Stimulated activated CD8-positive, alpha-beta memory T cell treated with anti-CD3 and anti-CD28 coated beads, Interleukin-4, amount 100 ng/mL, for 4 hours (primary cell): Measurements from ENCODE around the gene DPP7.
"Not testable (repeated sequence)": the region's sequence is repeated elsewhere in the genome, so short reads cannot be mapped to it uniquely, and the experiment has no call there.

Source experiments
- DNase-seq, 2 donors: peaks; one replicate each; pipeline ENCODE4 v3.0.0-alpha.2; 2020; ENCODE audit warnings: low read depth in 2 of 2, low spot score in 1 of 2

Gene DPP7

DNA sequence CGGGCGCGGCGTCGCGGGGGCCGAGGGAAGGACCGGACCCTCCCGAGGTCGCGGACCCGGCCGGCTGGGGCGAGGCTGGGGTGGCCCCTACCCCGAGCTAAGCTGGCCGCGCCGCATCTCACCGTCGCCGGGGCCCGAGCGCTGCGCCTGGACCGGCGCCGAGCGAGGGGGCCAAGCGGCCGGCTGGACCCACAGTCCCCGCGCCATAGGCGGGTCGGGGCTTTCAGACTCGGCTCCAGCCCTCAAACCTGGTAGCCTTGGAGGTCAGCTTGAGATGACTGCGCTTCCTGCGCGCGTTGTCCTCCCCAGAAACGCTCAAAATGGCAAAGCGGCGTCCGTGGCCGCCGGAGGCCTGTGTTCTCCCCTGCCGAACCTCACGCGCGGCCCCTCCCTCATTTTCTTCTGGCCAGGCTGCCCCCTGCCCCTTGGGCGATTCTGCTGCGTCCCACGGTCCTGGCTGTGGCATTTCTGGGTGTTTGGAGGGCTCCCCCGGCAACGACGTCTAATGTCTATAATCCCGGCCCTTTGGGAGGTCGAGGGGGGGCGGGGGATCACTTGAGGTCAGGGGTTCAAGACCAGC is 15.7 kb upstream of the DPP7 start:
- DNase-seq = no peak

DNA sequence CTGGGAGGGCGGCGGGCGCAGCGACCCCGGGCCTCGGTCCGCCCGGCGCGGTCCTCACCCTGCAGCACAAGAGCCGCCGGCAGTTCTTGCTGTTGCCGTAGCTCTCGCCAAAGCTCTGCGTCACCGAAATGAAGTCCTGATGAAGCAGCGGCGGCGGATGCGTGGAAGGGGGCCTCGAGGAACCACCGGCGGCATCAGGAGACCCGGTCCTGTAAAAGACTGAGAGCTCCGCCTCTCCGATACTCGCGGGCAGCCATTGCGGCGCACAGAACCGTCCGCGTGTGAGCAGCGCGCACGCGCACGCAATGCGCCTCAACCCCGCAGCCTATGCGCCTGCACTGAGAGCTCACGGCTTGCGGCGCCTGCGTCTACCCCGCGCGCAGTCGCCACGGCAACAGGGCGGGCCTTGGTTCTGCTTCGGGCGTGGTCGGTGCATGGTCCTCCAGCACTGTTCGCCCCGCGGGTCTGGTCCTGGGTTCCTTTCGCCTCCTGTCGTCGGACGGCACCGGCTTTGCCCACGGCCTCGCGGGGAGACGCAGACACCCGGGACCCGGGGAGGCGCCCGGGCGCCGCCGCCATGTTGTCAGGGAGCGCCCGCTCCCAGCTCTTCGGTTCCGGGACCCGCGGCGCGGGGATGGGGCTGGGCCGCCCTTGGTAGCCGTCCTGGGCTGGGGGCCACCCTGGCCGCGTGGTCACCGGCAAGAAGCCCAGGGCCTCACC is 15.1 kb upstream of the DPP7 start:
- DNase-seq = peak; percentile 69 to 81

DNA sequence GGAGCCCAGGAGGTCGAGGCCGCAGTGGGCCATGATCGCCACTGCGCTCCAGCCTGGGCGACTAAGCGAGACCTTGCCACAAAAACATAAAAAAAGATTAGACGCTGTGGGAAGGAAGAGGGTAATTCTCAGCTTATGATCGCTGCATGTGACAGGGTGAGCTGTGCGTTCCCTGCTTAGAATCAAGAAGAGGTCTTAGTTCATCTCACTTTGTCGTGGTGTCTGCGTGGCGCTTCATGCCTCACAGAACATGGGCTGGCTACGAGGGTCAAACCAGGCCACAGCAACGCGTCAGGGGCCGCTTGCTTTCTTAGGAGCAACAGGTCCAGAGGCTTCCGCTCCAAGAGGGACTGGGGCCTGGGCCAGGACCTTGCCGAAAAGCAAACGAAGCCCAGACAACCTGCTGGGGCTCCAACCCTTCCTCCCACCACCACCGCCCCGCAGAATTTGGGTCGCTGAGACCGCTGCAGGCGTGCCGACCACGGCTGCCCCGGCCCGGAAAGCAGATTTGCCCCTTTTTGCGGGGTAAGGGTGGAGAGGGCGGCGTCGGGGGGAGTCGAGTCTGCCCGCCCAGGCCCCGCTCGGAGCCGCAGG is 14.4 kb upstream of the DPP7 start:
- DNase-seq = no peak

DNA sequence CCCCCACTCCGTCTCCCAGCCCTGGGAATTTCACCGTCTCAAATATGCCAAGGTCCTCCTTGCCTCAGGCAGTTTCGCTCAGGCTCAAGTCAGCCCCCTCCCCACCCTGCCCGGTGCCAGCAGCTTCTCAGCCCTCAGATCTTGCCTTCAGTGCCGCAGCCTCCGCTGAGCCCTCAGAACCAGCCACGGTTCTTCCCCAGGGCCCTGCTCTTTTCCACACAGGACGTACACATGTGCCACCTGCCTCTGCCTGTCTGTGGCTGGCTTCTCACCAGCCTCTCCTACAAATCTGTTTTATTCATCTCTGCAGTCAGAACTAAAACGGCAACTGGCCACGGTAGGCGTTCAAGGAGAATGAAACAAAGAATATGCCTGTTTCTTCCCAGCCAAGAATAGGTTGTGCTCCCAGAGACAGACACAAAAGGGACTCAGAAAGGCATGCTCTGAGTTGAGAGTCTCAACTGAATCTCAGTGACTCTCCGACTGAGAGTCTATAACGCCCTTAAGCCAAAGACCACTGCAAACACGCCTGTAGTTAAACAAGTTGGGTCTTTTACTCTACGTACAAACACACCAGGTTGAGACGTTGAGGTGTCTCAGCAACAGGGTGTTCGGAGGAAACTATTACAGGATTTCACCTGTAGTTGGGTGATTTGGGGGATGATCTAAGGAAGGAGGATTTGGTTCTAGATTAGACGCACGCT is 13.8 kb upstream of the DPP7 start:
- no peak for DNase-seq

DNA sequence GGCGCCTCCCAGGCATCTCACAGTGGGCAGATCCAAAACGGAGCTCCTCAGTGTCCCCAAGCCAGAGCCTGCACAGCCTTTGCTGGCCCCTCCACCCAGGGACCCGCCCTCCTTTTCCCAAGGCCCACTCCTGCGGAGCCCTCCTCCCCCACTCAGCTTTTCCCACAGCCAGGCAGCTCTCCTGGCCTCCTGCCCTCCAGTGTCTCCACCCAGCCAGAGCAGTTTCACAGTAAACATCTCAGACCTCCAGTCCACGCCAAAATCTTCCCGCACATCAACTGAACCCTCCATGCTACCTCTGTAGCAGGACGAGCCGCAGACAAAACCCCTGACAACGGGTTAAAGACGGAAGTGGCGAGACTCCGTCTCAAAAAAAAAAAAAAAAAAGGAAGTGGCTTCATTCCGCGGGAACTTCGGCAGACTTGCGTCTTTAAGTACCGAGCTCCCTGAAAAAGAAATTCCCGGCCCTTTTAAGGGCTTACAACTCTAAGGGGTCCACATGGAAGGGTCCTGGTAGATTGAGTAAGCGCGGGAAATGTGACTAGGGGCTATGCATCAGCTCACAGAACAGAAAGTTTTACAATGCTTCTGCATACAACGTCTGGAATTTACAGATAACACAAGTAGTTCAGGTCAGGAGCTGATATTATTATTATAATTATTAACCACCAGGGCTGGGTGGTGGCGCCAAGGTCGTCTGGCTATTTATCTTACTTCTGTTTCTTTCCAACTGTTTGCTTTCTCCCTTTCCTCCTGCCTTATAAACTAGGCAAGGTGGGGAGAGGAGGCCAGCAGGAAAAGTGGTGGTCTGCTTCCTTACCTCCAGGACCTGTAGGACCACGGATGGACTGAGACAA is 13.0 kb upstream of the DPP7 start:
- no peak for DNase-seq

DNA sequence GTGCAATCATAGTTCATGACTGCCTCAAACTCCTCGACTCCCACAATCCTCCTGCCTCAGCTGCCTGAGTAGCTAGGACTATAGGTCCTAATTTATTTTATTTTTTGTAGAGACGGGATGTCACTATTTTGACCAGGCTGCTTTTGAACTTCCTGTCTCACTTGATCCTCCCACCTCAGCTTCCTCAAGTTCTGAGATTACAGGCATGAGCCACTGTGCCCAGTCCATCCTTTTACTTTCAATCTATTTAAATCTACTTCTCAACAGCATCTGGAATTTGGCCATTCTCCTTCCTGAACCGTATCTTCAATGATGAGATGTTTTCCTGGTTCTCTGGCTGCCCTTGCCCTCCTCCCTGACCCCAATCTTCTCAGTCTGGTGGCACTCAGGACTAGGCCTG is 12.3 kb upstream of the DPP7 start:
- no peak for DNase-seq

DNA sequence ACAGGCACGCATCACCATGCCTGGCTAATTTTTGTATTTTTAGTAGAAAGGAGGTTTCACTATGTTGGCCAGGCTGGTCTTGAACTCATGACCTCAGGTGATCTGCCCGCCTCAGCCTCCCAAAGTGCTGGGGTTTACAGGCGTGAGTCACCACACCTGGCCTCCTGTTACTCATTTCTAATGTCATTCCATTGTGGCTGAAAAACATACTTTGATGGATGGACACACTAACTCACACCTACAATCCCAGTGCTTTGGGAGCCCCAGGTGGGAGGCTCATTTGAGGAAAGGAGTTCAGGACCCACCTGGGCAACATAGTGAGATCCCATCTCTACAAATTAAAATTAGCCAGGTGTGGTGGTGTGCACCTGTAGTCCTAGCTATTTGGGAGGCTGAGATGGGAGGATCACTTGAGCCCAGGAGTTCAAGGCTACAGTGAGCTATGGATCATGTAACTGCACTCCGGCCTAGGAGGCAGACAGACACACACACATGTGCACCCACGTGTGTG is 9.5 kb upstream of the DPP7 start:
- not testable (repeated sequence) for DNase-seq

DNA sequence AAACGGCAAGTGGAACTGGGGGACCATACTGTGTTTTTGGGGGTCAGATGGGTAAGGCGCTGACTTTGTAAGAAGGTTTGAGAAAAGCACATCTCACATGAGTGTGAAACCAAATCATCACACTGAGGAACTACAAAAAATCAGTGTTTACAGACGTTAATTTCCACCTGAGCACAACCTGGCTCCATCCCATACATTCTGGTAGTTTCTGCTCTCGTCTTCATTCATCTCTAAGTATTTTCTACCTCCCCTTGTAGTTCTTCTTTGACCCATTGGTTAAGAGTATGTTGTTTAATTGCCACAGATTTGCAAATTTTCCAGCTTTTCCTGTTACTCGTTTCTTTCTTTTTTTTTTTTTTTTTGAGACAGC is 8.9 kb upstream of the DPP7 start:
- DNase-seq = no peak

DNA sequence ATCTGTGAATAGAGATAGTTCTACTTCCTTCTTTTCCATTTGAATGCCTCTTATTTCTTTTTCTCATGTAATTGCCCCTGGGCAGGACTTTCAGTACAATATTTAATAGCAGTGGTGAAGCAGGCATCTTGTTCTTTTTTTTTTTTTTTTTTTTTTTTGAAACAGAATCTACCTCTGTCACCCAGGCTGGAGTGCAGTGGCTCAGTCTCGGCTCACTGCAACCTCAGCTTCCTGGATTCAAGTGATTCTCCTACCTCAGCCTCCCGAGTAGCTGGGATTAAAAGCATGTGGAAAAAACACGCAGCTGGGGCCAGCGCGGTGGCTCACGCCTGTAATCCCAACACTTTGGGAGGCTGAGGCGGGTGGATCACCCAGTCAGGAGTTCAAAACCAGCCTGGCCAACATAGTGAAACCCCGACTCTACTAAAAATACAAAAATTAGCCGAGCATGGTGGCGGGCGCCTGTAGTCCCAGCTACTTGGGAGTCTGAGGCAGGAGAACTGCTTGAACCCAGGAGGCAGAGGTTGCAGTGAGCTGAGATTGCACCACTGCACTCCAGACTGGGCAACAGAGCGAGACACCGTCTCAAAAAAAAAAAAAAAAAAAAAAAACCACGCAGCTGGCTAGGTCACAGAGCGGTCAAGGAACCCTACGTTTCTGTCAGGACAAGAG is 8.4 kb upstream of the DPP7 start:
- DNase-seq = not testable (repeated sequence)

DNA sequence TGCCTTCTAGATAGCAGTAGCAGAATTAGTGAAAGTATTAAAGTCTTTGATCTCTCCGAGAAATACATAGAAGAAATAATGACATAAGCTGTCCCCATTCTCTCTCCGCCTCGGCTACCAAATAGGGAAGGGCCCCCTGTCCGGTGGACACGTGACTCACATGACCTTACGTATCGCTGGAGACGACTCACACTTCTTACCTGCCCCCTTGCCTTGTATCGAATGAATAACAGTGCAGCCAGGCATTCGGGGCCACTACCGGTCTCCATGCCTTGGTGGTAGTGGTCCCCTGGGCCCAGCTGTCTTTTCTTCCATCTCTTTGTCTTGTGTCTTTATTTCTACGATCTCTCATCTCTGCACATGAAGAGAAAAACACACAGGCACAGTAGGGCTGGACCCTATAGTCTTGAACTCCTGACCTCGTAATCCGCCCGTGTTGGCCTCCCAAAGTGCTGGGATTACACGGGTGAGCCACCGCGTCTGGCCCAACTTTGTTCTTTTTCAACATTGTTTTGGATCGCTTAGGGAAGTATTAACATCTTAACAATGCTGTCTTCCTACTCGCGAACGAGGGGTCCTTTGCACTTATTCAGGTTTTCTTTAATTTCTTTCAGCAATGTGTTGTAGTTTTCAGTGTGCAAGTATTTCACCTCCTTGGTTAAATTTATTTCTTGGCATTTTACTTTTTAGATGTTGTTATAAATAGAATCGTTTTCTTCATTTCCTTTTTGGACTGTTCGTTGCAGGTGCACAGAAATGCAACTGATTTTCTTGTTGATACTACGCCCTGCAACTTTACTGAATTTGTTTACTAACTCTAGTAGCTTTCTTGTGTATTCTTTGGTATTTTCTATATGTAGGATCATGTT is 7.6 kb upstream of the DPP7 start:
- not testable (repeated sequence) for DNase-seq

DNA sequence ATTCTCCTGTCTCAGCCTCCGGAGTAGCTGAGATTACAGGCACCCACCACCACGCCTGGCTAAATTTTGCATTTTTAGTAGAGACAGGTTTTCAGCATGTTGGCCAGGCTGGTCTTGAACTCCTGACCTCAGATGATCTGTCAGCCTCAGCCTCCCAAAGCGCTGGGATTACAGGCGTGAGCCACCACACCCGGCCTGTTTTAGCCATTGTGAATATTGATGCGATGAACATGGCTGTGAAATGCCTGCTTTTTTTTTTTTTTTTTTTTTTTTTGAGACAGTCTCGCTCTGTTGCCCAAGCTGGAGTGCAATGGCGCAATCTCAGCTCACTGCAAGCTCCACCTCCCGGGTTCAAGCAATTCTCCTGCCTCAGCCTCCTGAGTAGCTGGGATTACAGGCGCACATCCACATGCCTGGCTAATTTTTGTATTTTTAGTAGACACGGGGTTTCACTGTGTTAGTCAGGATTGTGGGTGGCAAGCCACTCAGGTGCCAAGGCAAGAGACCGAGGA is 3.6 kb upstream of the DPP7 start:
- not testable (repeated sequence) for DNase-seq

DNA sequence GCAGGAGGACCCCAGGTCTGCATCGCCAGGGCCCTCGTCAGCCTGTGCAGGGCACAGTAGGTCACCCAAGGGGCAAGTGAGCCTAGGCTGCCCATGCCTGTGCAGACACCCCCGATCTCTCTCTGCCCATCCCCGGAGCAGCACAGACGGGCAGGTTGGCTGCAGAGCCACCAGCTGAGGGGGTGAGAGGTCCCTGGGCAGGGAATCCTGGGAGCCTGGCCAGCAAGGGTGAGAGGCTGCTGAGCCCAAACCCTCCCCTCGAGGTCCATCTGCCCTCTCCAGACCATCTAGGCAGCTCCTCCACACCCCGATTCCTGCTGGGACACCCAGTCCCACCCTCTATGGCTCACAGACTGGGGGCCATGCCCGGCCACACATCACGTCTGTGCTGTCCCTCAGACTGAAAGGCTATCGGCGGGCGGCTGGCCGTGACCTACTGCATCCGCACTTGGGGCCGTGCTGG is 2.8 kb upstream of the DPP7 start:
- DNase-seq = no peak

DNA sequence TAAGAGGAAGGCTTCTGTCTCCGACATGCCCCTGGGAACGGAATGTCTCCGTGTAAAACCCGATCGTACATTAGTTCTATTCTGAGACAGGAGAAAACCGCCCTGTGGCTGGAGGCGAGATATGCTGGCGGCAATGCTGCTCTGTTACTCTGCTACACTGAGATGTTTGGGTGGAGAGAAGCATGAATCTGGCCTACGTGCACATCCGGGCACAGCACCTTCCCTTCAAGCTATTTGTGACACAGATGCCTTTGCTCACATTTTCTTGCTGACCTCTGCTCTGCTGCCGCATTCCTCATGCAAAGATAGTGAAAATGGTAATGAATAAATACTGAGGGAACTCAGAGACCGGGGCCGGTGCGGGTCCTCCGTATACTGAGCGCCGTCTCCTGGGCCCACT is 2.2 kb upstream of the DPP7 start:
- DNase-seq = no peak

DNA sequence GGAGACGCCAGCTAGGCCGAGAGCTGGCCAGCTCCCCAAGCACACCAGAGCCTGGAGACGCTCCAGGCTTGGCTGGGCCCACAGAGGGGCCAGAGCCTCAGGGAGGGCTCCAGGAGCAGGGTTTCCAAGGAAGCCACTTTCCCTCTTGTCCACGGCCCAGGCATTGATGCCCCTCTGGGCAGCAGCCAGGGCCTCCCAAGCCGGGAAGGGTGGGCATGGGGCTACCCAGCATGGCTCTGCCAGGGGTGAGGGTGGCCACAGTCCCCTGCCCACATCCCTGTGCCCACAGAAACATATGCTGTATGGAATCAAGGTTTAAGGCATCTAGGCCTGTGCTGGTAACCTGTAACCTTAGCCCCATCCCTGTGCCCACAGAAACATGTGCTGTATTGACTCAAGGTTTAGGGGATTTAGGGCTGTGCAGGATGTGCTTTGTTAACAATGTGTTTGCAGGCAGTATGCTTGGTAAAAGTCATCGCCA is 1.5 kb upstream of the DPP7 start:
- DNase-seq = no peak

DNA sequence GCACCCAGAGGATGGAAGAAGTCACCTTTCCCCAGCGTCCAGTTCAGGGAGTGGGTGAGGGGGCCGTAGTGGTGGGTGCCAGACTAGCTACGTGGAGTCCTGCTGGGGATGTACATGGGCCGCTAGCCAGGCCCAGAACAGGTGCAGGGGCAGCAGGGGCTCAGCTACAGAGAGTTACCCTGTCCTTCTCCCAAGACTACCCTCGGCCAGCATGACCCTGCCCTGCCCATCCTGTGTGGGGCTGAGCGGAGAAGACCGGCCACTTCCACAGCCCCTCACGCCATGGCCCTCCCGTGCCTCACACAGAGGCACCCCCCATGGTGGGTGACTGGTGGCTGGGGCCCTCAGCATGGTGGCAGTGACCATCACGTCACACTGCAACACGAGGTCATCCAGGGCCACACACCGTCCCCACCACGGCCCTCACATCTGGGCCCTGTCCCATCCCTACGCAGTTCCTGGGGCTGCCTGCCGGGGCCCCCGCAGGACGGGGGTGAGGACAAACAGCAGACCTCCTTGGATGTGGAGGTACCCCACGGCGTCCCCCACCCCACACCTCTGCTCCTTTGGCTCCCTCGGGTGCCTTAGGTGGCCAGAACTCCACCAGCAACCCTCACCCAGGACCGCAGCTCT is 977 bp upstream of the DPP7 start:
- no peak for DNase-seq

DNA sequence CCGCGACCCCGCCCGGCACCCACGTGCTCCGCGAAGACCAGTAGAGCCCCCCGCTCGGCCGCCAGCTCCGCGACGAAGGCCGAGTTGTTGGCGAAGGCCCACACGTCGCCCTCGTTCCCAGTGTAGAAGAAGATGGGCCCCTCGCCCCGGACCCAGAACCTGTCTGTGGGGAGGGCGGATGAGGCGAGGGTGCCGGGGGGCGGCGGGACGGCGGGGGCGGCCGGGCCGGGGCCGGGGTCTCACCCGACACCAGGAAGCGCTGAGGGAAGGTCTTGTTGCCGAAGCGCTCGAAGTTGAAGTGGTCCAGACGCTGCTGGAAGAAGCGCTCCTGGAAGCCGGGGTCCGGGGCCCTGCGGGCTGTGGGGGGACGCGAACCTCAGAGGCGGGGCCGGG is 317 bp downstream of the DPP7 start:
- DNase-seq = no peak

DNA sequence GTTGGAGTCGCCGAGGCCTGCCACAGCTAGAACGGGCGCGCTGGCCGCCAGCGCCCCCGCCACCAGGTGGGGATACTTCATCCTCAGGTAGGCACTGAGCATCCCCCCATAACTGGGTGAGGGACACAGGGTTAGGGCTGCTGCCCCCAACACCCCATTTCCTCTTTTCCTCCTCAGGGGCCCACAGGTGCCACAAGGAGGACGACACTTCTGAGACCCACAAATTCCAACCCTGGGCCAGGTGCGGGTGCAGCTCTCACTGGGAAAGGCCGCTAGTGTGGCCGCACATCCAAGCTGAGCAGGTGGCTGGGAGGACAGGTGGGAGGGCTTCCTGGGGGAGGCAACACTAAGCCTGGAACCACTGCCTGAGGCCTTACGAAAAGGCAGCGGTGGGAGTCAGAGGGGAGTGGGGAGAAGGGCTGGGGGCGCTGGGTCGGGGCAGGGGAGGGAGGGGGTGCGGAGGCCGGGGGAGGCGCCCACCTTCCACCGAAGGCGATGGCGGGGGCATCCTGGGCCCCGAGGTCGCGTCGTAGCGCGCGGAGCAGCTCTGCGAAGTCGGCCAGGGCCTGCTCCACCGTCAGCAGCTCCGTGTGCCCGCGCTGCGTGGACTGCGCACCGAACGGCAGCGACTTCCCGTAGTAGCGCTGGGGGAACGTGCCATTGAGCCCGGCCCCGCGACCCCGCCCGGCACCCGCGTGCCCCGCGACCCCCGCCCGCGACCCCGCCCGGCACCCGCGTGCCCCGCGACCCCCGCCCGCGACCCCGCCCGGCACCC is 961 bp downstream of the DPP7 start:
- no peak for DNase-seq
